Muscle layer of colon (tissue), 2 donors: ENCODE measurements around the gene PPP4R2.

Source experiments
- H3K27ac ChIP-seq: one replicate; pipeline ENCODE4 v1.7.0; 2013; ENCODE audit warnings: low read depth, mild to moderate bottlenecking, low read length, moderate library complexity
- H3K27me3 ChIP-seq, 2 donors: one replicate each; pipeline ENCODE4 v1.7.0; 2013; ENCODE audit warnings: low read length in 2 of 2, mild to moderate bottlenecking in 2 of 2; ENCODE audit not compliant: insufficient read depth in 2 of 2, control insufficient read depth in 1 of 2
- H3K36me3 ChIP-seq: one replicate; pipeline ENCODE4 v1.7.0; 2013; ENCODE audit warnings: mild to moderate bottlenecking, low read length; ENCODE audit not compliant: insufficient read depth
- H3K4me1 ChIP-seq: one replicate; pipeline ENCODE4 v1.7.0; 2013; ENCODE audit warnings: mild to moderate bottlenecking, low read length; ENCODE audit not compliant: insufficient read depth
- H3K4me3 ChIP-seq, 2 donors: one replicate each; pipeline ENCODE4 v1.7.0; 2013; ENCODE audit warnings: low read length in 2 of 2, low read depth in 1 of 2, mild to moderate bottlenecking in 1 of 2, moderate library complexity in 1 of 2
- H3K9ac ChIP-seq: one replicate; pipeline ENCODE4 v1.7.0; 2013; ENCODE audit warnings: low read length
- H3K9me3 ChIP-seq: one replicate; pipeline ENCODE4 v1.7.0; 2013; ENCODE audit warnings: mild to moderate bottlenecking, low read length
- donor health status: abdominal sarcoma.
- donor health status: Adenocarcinoma of cecum.

Gene PPP4R2, protein sequence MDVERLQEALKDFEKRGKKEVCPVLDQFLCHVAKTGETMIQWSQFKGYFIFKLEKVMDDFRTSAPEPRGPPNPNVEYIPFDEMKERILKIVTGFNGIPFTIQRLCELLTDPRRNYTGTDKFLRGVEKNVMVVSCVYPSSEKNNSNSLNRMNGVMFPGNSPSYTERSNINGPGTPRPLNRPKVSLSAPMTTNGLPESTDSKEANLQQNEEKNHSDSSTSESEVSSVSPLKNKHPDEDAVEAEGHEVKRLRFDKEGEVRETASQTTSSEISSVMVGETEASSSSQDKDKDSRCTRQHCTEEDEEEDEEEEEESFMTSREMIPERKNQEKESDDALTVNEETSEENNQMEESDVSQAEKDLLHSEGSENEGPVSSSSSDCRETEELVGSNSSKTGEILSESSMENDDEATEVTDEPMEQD

DNA sequence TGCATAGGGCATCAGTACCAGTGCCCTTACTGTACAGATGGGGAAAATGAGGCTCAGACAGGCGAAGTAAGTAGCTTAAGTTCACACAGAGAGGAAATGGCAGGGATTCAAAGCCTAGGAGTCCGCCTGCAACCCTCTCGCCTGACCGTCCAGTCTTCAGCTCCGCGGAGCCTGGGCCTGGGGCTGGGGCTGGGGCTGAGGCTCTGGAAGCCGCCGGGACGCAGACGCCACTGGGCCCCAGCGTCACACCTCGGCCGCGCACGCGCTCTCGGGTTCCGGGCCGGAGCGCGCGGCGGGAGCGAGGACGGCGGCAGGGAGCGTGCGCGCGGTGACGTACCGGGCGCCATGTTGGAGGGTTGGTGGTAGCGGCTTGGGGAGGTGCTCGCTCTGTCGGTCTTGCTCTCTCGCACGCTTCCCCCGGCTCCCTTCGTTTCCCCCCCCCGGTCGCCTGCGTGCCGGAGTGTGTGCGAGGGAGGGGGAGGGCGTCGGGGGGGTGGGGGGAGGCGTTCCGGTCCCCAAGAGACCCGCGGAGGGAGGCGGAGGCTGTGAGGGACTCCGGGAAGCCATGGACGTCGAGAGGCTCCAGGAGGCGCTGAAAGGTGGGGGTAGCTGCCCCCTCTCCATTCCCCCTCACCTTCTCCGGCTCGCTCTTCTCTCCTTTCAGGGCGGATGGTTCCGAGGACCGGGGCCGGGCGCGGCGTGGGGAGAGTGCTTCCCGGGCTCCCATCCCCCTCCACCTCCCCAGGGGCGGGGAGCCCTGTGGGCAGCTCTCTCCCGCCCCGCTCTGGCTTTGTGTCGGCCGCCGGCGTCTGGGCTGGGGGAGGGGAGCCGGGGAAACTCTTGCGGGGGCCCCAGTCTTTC is at the start of gene PPP4R2:
Gene PPP4R2, plus strand, starts transcription at position 339 of the 861 bp plus-strand sequence. Its CDS starts 227 bp downstream, at position 566.
- Histone ChIP-seq H3K9me3 (no peaks in the 10 kb centered on the region), H3K36me3 (peaks cover 9% of the 10 kb centered on the region), H3K4me1 (peaks cover 35% of the 10 kb centered on the region), H3K9ac (peak within 1 kb of the TSS; percentile 68), H3K27ac (peak within 1 kb of the TSS; percentile 91), H3K4me3 (peak within 1 kb of the TSS; percentile 83 to 91), H3K27me3 (no peaks in the 10 kb centered on the region)

DNA sequence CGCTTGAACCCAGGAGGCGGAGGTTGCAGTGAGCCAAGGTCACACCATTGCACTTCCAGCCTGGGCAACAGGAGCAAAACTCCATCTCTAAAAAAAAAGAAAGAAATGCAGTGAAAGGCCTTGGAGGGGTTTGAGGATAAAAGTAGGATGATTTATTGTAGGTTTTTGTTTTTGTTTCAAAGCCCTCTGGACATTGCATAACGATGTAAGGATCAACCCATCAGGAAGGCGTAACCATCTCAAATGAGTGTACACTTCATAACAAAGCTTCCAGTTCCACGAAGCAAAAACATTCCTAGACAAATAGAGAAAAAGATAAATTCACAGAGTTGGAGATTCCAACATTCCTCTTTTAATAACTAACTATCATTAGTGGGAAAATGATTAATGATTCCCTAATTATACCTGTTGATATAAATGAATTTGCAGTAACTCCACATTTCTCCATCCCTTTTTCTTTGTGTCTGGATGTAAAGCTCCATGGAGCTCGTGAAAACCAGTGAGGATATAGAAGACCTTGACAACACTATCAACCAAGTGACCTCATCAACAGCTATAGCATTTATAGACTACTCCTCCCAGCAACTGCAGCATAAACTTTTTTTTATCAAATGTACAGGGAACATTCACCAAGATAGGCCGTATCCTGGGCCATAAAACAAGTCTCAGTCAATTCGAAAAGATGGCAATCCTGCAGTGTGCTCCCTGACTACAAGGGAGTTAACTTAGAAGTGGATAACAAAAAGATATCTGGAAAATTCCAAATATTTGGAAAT is 48.7 kb upstream of the PPP4R2 start:
- Histone ChIP-seq H3K9ac (no peak overlapping the region), H3K4me1 (no peaks in the 10 kb centered on the region), H3K4me3 (no peak overlapping the region), H3K27me3 (no peaks in the 10 kb centered on the region), H3K9me3 (no peaks in the 10 kb centered on the region), H3K36me3 (no peaks in the 10 kb centered on the region), H3K27ac (no peak overlapping the region)

DNA sequence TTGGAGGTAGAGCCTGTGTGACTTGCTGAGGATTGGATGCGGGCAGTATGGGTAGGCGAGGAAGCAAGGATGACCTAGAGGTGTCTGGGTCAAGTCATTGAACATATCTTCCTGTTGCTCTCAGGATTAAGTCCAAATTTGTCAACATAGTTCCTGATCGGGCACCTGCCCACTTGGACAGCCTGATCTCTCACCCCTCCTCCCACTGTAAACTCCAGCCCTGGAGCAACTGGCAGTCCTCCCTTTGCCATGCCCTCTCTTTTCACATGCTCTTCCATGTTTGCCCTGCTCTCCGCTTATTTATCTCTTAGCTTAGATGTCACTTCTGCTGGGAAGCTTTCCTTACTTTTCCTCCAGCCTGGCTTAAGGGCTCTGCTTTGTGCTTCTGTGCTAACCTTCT is 47.6 kb upstream of the PPP4R2 start:
- no peak overlapping the region for H3K9ac ChIP-seq
- no peaks in the 10 kb centered on the region for H3K36me3 ChIP-seq
- H3K27me3 ChIP-seq: no peaks in the 10 kb centered on the region
- no peaks in the 10 kb centered on the region for H3K9me3 ChIP-seq
- no peaks in the 10 kb centered on the region for H3K4me1 ChIP-seq
- H3K27ac ChIP-seq: no peak overlapping the region
- H3K4me3 ChIP-seq: no peak overlapping the region

DNA sequence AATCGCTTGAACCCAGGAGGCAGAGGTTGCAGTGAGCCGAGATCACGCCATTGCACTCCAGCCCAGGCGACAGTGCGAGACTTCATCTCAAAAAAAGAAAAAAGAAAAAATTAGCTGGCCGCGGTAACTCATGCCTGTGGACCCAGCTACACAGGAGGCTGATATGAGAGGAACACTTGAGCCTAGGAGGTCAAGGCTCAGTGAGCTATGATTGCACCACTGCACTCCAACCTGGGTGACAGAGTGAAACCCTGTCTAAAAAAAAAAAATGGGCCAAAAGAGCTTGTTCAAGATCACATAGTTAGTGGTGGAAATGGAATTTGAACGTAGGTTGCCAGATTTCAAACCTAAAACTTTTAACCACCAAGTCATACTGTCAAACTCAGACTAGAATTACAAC is 46.2 kb upstream of the PPP4R2 start:
- no peaks in the 10 kb centered on the region for H3K27me3 ChIP-seq
- no peak overlapping the region for H3K27ac ChIP-seq
- no peaks in the 10 kb centered on the region for H3K4me1 ChIP-seq
- no peaks in the 10 kb centered on the region for H3K9me3 ChIP-seq
- no peaks in the 10 kb centered on the region for H3K36me3 ChIP-seq
- no peak overlapping the region for H3K9ac ChIP-seq
- no peak overlapping the region for H3K4me3 ChIP-seq

DNA sequence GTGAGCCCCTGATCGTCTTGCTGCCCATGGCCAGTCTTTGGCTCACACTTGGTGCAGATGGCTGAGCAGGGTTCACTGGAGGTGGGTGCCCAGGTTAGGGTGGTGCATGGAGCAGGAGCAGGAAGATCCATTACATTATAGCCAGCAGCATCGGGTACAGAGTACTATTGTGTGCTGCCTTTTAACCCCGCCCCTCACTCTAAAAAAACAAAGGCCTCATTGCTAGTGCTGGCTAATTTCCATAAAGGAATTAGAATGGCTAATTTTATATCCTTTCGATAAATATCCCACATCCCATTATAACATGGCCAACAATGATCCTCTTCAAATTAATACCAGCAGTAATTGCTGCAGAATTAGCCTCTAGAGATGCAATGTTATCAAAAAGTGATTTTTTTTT is 45.8 kb upstream of the PPP4R2 start:
- Histone ChIP-seq H3K9me3 (no peaks in the 10 kb centered on the region), H3K27me3 (no peaks in the 10 kb centered on the region), H3K4me1 (no peaks in the 10 kb centered on the region), H3K4me3 (no peak overlapping the region), H3K36me3 (no peaks in the 10 kb centered on the region), H3K27ac (no peak overlapping the region), H3K9ac (no peak overlapping the region)

DNA sequence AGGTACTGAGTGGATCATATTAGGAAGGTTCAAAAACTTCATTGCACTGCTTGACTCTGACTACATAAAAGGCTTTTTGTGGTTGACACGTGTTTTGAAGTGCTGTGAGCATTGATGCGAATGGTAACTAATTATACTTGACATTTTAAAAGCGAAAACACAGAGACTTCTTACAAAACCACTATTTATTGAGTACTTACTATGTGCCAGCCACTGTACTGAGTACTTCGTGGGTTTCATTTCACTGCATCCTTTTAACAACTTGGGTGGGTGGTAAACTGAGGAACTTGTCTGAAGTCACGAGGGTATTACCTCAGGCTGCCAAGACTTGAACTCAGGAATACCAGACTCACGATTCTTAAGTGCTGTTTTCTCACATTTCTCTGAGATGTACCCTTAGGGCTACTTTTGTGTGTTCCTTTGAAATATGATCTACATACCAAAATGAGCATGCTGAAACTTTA is 45.3 kb upstream of the PPP4R2 start:
- no peak overlapping the region for H3K4me3 ChIP-seq
- no peaks in the 10 kb centered on the region for H3K4me1 ChIP-seq
- no peaks in the 10 kb centered on the region for H3K27me3 ChIP-seq
- no peak overlapping the region for H3K9ac ChIP-seq
- H3K36me3 ChIP-seq: no peaks in the 10 kb centered on the region
- H3K27ac ChIP-seq: no peak overlapping the region
- H3K9me3 ChIP-seq: no peaks in the 10 kb centered on the region

DNA sequence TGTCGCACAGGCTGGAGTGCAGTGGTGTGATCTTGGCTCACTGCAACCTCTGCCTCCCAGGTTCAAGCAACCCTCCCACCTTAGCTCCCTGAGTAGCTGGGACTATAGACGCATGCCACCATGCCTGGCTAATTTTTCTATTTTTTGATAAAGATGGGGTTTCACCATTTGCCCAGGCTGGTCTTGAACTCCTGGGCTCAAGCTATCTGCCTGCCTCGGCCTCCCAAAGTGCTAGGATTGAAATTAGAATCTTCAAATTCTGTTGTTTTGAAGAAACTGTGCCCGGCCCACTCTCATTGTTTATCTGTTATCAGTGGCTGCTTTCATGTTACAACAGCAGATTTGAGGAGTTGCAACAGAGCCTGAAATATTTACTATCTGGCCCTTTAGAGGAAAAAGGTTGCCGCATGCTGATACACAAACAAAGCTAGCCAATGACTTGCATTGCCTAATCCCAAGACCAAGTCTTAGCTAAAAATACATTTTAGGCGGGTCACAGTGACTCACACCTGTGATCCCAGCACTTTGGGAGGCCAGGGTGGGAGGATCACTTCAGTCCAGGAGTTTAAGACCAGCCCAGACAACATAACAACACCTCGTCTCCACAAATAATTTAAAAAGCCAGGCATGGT is 43.2 kb upstream of the PPP4R2 start:
- Histone ChIP-seq H3K9ac (no peak overlapping the region), H3K4me3 (no peak overlapping the region), H3K36me3 (no peaks in the 10 kb centered on the region), H3K27me3 (no peaks in the 10 kb centered on the region), H3K27ac (no peak overlapping the region), H3K4me1 (no peaks in the 10 kb centered on the region), H3K9me3 (no peaks in the 10 kb centered on the region)

DNA sequence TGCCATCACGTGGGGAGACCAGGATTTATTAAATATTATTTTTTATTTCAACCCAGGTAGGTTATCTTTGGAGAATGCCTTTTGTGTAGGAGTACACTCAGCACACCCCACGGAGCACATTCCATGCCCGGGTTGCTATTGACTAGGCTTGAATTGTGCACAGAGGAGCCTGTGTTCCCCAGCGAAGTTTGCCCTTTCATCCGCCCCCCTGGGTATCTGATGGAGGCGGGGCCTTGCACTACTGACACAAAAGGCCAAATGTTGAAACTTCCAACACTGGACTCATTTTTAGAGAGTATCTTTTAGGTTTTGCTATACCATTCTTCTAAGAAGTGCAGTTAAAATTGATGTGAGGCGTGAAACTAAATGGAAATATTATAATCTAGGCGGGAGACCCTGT is 39.3 kb upstream of the PPP4R2 start:
- Histone ChIP-seq H3K4me1 (no peaks in the 10 kb centered on the region), H3K27me3 (no peaks in the 10 kb centered on the region), H3K9me3 (no peaks in the 10 kb centered on the region), H3K9ac (no peak overlapping the region), H3K4me3 (no peak overlapping the region), H3K36me3 (no peaks in the 10 kb centered on the region), H3K27ac (no peak overlapping the region)

DNA sequence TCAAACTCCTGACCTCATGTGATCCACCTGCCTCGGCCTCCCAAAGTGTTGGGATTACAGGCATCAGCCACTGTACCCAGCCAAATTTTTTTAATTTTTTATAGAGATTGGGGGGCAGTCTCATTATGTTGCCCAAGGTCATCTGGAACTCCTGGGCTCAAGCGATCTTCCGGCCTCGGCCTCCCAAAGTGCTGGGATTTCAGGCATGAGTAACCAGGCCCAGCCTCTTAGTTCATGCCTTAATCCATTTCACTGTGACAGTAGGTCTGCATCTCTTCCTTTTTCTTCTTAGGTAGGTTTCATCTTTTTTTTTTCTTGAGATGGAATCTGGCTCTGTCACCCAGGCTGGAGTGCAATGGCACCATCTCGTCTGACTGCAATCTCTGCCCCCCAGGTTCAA is 37.3 kb upstream of the PPP4R2 start:
- Histone ChIP-seq H3K36me3 (no peaks in the 10 kb centered on the region), H3K27ac (no peak overlapping the region), H3K9ac (no peak overlapping the region), H3K4me3 (no peak overlapping the region), H3K9me3 (no peaks in the 10 kb centered on the region), H3K27me3 (no peaks in the 10 kb centered on the region), H3K4me1 (no peaks in the 10 kb centered on the region)

DNA sequence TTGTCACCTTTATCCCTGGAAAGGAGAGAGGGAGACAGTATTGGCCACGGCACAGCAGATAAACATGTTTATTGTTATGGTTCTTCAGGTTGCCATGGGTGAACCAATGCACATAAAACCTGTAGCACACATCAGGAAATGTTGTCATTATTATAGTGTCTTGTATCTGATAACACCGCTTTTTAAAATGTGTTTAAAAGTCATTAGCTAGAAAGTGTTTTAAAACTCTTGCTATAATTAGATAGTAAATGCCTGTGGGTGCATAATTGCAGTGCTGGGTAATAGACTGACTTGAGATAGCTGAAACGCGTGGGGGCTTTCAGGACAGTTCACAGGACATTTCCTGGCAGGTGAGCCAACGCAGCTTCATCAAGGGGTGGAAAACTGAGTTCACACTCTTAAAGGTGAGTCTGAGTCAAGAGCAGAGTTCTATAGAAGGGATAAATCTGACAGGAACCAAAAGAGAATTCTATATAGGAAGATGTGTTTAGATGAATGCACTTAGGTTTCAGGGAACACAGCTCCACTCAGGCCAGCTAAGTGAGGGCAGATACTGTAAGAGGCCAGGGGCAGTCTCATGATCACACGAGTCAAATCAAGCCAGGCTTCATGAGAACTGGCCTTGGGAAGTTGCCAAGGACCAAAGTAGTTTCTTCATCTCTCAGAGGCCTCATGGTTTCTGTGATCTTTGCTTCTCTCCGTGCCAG is 35.6 kb upstream of the PPP4R2 start:
- H3K9ac ChIP-seq: no peak overlapping the region
- H3K9me3 ChIP-seq: no peaks in the 10 kb centered on the region
- no peaks in the 10 kb centered on the region for H3K36me3 ChIP-seq
- H3K27me3 ChIP-seq: no peaks in the 10 kb centered on the region
- no peak overlapping the region for H3K27ac ChIP-seq
- H3K4me1 ChIP-seq: no peaks in the 10 kb centered on the region
- H3K4me3 ChIP-seq: no peak overlapping the region
